Uterus (tissue), 2 donors: Measurements from ENCODE around the gene ETV2.

Experiments
- POLR2A ChIP-seq, 2 donors: fragments of 450-650 bp; IDR thresholded peaks; one replicate each; pipeline ENCODE4 v1.6.1; 2016; ENCODE audit warnings: antibody characterized with exemption in 2 of 2, mild to moderate bottlenecking in 1 of 2, moderate library complexity in 1 of 2
- TF ChIP-seq, protein P1 (sequence below), 4 experiments: fragments of 200-600 bp in 2 of 4; fragments of 450-650 bp in 2 of 4; sonication (generic) in 2 of 4; IDR thresholded peaks; one replicate each; pipeline ENCODE4 v1.5.1; 2016 to 2019; ENCODE audit warnings: antibody characterized with exemption in 4 of 4, mild to moderate bottlenecking in 2 of 4, moderate library complexity in 1 of 4

DNA sequence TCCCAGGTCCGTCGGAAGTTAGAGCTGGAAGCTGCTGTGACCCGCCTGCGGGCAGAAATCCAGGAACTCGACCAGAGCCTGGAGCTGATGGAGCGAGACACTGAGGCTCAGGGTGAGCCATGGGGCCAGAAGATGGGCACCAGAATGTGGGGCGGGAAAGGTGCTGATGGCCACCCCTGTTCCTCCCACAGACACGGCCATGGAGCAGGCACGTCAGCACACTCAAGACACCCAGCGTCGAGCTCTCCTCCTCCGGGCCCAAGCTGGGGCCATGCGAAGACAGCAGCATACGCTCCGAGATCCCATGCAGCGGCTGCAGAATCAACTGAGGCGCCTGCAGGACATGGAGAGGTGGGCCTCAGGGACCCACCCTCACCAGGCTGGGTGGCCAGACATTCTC lies 26.5 kb upstream of the ETV2 start:
- TF ChIP-seq, protein P1, sequence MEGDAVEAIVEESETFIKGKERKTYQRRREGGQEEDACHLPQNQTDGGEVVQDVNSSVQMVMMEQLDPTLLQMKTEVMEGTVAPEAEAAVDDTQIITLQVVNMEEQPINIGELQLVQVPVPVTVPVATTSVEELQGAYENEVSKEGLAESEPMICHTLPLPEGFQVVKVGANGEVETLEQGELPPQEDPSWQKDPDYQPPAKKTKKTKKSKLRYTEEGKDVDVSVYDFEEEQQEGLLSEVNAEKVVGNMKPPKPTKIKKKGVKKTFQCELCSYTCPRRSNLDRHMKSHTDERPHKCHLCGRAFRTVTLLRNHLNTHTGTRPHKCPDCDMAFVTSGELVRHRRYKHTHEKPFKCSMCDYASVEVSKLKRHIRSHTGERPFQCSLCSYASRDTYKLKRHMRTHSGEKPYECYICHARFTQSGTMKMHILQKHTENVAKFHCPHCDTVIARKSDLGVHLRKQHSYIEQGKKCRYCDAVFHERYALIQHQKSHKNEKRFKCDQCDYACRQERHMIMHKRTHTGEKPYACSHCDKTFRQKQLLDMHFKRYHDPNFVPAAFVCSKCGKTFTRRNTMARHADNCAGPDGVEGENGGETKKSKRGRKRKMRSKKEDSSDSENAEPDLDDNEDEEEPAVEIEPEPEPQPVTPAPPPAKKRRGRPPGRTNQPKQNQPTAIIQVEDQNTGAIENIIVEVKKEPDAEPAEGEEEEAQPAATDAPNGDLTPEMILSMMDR (IDR thresholded peaks at IDR 0.05) = no peak
- no peak for TF ChIP-seq POLR2A (IDR thresholded peaks at IDR 0.05)
